GM21576 (cell line): ENCODE measurements around the gene C2CD3.
A peak's percentile ranks its signal among the peaks of the same experiment; 100 is the strongest.

Experiments
- ATAC-seq: cut with Tn5 transposase; IDR thresholded peaks from one replicate; pipeline ENCODE4 v1.9.1; 2021; ENCODE audit warnings: mild to moderate bottlenecking, moderate library complexity; ENCODE audit not compliant: unreplicated experiment

Gene C2CD3

GRCh38 chr11:74170694-74171629 lies at the start of gene C2CD3, which contains the start of gene PPME1:
TSS of gene C2CD3 (minus strand) at chr11:74171002. CDS start at chr11:74170792, 210 bp downstream.
TSS of gene PPME1 (plus strand) at chr11:74171289. CDS start at chr11:74171422, 133 bp downstream.
- ATAC-seq, result peak; percentile 95

- no peak for ATAC-seq
These were observed 49.6 kb upstream of the C2CD3 start for GRCh38 chr11:74220376-74220775.

GRCh38 chr11:74212533-74212932 lies 41.7 kb upstream of the C2CD3 start:
- no peak for ATAC-seq

- ATAC-seq, result no peak
These were observed 37.7 kb upstream of the C2CD3 start for GRCh38 chr11:74208507-74208906.

GRCh38 chr11:74206746-74207145 lies 35.9 kb upstream of the C2CD3 start:
- ATAC-seq, result no peak

- ATAC-seq, result no peak
These were observed 34.4 kb upstream of the C2CD3 start for GRCh38 chr11:74205181-74205580.

GRCh38 chr11:74204701-74205100 lies 33.9 kb upstream of the C2CD3 start:
- no peak for ATAC-seq

- ATAC-seq, result no peak
These were observed 33.2 kb upstream of the C2CD3 start for GRCh38 chr11:74203966-74204365.

GRCh38 chr11:74196781-74197486 lies 26.1 kb upstream of the C2CD3 start:
- no peak for ATAC-seq

GRCh38 chr11:74195828-74196227 lies 25.0 kb upstream of the C2CD3 start:
- no peak for ATAC-seq

GRCh38 chr11:74185695-74186094 lies 14.9 kb upstream of the C2CD3 start:
- ATAC-seq, result no peak

GRCh38 chr11:74185285-74185684 lies 14.5 kb upstream of the C2CD3 start:
- ATAC-seq, result no peak

GRCh38 chr11:74182635-74183034 lies 11.8 kb upstream of the C2CD3 start:
- no peak for ATAC-seq

- no peak for ATAC-seq
These were observed 8.6 kb upstream of the C2CD3 start for GRCh38 chr11:74179234-74180052.

GRCh38 chr11:74175920-74176319 lies 5.1 kb upstream of the C2CD3 start:
- ATAC-seq, result no peak

- no peak for ATAC-seq
These were observed 1.2 kb upstream of the C2CD3 start for GRCh38 chr11:74171997-74172396.

- ATAC-seq, result no peak
These were observed 797 bp upstream of the C2CD3 start for GRCh38 chr11:74171630-74171968.

- ATAC-seq, result no peak
These were observed 904 bp downstream of the C2CD3 start for GRCh38 chr11:74169738-74170458.

GRCh38 chr11:74168838-74169237 lies 2.0 kb downstream of the C2CD3 start:
- ATAC-seq, result no peak

- no peak for ATAC-seq
These were observed 7.9 kb downstream of the C2CD3 start for GRCh38 chr11:74162681-74163467.
